GM19035 (cell line): Measurements from ENCODE around the gene LRRC27.

Experiments
- ATAC-seq: cut with Tn5 transposase; IDR thresholded peaks from one replicate; pipeline ENCODE4 v1.9.1; 2021; ENCODE audit not compliant: unreplicated experiment

The LRRC27 gene

GRCh38 chr10:132355297-132355696 lies 23.3 kb downstream of the LRRC27 start:
- no peak for ATAC-seq

GRCh38 chr10:132355754-132356153 lies 23.8 kb downstream of the LRRC27 start:
- ATAC-seq = no peak

GRCh38 chr10:132356621-132357195 lies 24.7 kb downstream of the LRRC27 start:
- ATAC-seq = no peak

- ATAC-seq = no peak
Observed at GRCh38 chr10:132357286-132358058, 25.5 kb downstream of the LRRC27 start.

GRCh38 chr10:132359305-132360040 lies 27.5 kb downstream of the LRRC27 start:
- no peak for ATAC-seq

- no peak for ATAC-seq
Observed at GRCh38 chr10:132360766-132361447, 28.9 kb downstream of the LRRC27 start.

- ATAC-seq = no peak
Observed at GRCh38 chr10:132361581-132362101, 29.6 kb downstream of the LRRC27 start.

GRCh38 chr10:132362151-132362611 lies 30.2 kb downstream of the LRRC27 start:
- ATAC-seq = no peak

GRCh38 chr10:132363376-132363775 lies 31.4 kb downstream of the LRRC27 start:
- ATAC-seq = no peak

GRCh38 chr10:132363921-132364593 lies 32.1 kb downstream of the LRRC27 start:
- no peak for ATAC-seq

GRCh38 chr10:132364594-132364970 lies 32.6 kb downstream of the LRRC27 start:
- ATAC-seq = no peak

- ATAC-seq = no peak
Observed at GRCh38 chr10:132365102-132365501, 33.1 kb downstream of the LRRC27 start.

- no peak for ATAC-seq
Observed at GRCh38 chr10:132366006-132366405, 34.0 kb downstream of the LRRC27 start.

- no peak for ATAC-seq
Observed at GRCh38 chr10:132366499-132366898, 34.5 kb downstream of the LRRC27 start.

- ATAC-seq = no peak
Observed at GRCh38 chr10:132368391-132368790, 36.4 kb downstream of the LRRC27 start.

GRCh38 chr10:132368881-132369635 lies 37.1 kb downstream of the LRRC27 start:
- no peak for ATAC-seq

GRCh38 chr10:132369636-132370185 lies 37.7 kb downstream of the LRRC27 start:
- no peak for ATAC-seq

GRCh38 chr10:132370426-132371340 lies 38.7 kb downstream of the LRRC27 start:
- ATAC-seq = no peak
